B cell (primary cell): ENCODE measurements around the gene PPT1. TPM values are rescaled to one million over a fixed set of nuclear protein-coding genes. Genes with fewer than 3 reads are reported as not detected.

Experiments used
- ATAC-seq: fragments of 200-7000 bp; cut with Tn5 transposase; one replicate; pipeline ENCODE4 v1.10.0; 2021; ENCODE audit warnings: low read depth, mild to moderate bottlenecking, moderate number of reproducible peaks, moderate library complexity
- CTCF ChIA-PET: fragments of 350-600 bp; sonication (Branson Sonifier 250); formaldehyde crosslinking; loops from one replicate; lab custom pipeline; 2021; ENCODE audit warnings: antibody characterized with exemption, inconsistent platforms; lab: Charles Lee
- POLR2A ChIA-PET: fragments of 350-600 bp; sonication (Branson Sonifier 250); formaldehyde crosslinking; loops from one replicate; lab custom pipeline; 2021; ENCODE audit warnings: antibody characterized with exemption; lab: Charles Lee
- DNase-seq: peaks from one replicate; pipeline ENCODE4 v3.0.0; 2013
- H2AFZ ChIP-seq: 2 replicates; pipeline ENCODE4 v1.6.1; 2012; ENCODE audit warnings: mild to moderate bottlenecking, low read depth, low read length; ENCODE audit not compliant: insufficient read depth, poor library complexity, severe bottlenecking
- H3K27ac ChIP-seq, 2 donors: 1 replicate in 1 of 2; 2 replicates in 1 of 2; pipeline ENCODE4 v1.5.1; 2012 to 2013; ENCODE audit warnings: low read length in 2 of 2, mild to moderate bottlenecking in 2 of 2, moderate library complexity in 1 of 2
- H3K27me3 ChIP-seq, 4 experiments: fragments of 200-600 bp in 1 of 4; sonication (generic) in 1 of 4; replicated peaks in 1 of 4; 1 replicate in 2 of 4; 2 replicates in 2 of 4; pipeline versions ENCODE4 v1.6.1 to v1.7.0; 2013 to 2016; ENCODE audit warnings: low read length in 3 of 4, mild to moderate bottlenecking in 2 of 4, mixed read lengths in 1 of 4, moderate library complexity in 1 of 4; ENCODE audit not compliant: insufficient read depth in 4 of 4, control insufficient read depth in 3 of 4; ENCODE audit errors: control extremely low read depth in 1 of 4
- H3K36me3 ChIP-seq, 2 experiments: replicated peaks in 1 of 2; 1 replicate in 1 of 2; 2 replicates in 1 of 2; pipeline versions ENCODE4 v1.6.1 to v1.7.1; 2013; ENCODE audit warnings: low read length in 1 of 2; ENCODE audit not compliant: insufficient read depth in 2 of 2, control insufficient read depth in 1 of 2; ENCODE audit errors: control extremely low read depth in 1 of 2, extremely low read depth in 1 of 2
- H3K4me1 ChIP-seq, 2 donors: fragments of 200-600 bp in 1 of 2; sonication (generic) in 1 of 2; 1 replicate in 1 of 2; 2 replicates in 1 of 2; pipeline versions ENCODE4 v1.5.1 to v1.6.1; 2013 to 2017; ENCODE audit warnings: low read length in 2 of 2; ENCODE audit not compliant: control insufficient read depth in 2 of 2, insufficient read depth in 2 of 2
- H3K4me2 ChIP-seq: replicated peaks from 2 replicates; pipeline ENCODE3; 2012; ENCODE audit warnings: mild to moderate bottlenecking, low read depth, low read length; ENCODE audit not compliant: poor library complexity, severe bottlenecking
- H3K4me3 ChIP-seq, 5 experiments: fragments of 200-600 bp in 1 of 5; sonication (generic) in 1 of 5; 1 replicate in 3 of 5; 2 replicates in 2 of 5; pipeline versions ENCODE4 v1.5.1 to v1.7.0; 2011 to 2016; ENCODE audit warnings: low read length in 4 of 5, mild to moderate bottlenecking in 4 of 5, low read depth in 2 of 5, control low read depth in 1 of 5, moderate library complexity in 1 of 5; ENCODE audit not compliant: insufficient read depth in 1 of 5; ENCODE audit errors: control extremely low read depth in 1 of 5, extremely low read depth in 1 of 5
- H3K79me2 ChIP-seq: fragments of 200-600 bp; sonication (generic); one replicate; pipeline ENCODE4 v1.6.0; 2016; ENCODE audit warnings: low read length; ENCODE audit not compliant: control insufficient read depth, insufficient read depth
- H3K9ac ChIP-seq: fragments of 200-600 bp; sonication (generic); 2 replicates; pipeline ENCODE4 v1.6.1; 2017; ENCODE audit warnings: mild to moderate bottlenecking, low read length, moderate library complexity
- H3K9me3 ChIP-seq, 3 donors: one replicate each; pipeline versions ENCODE4 v1.6.1 to v1.7.1; 2013; ENCODE audit warnings: low read length in 2 of 3; ENCODE audit not compliant: control insufficient read depth in 2 of 3, insufficient read depth in 1 of 3; ENCODE audit errors: control extremely low read depth in 1 of 3
- H4K20me1 ChIP-seq: 2 replicates; pipeline ENCODE4 v1.6.0; 2012; ENCODE audit warnings: mild to moderate bottlenecking, low read length; ENCODE audit not compliant: insufficient read depth, control insufficient read depth, poor library complexity, severe bottlenecking
- H3K27ac Mint-ChIP-seq: one replicate; pipeline ENCODE4 v1.8.0; 2021; ENCODE audit warnings: mixed read lengths
- H3K27me3 Mint-ChIP-seq: one replicate; pipeline ENCODE4 v1.8.0; 2021; ENCODE audit warnings: mixed read lengths
- H3K4me1 Mint-ChIP-seq: one replicate; pipeline ENCODE4 v1.8.0; 2021; ENCODE audit warnings: mixed read lengths
- H3K4me3 Mint-ChIP-seq: one replicate; pipeline ENCODE4 v1.8.0; 2021; ENCODE audit warnings: mixed read lengths
- H3K9me3 Mint-ChIP-seq: one replicate; pipeline ENCODE4 v1.8.0; 2022; ENCODE audit warnings: mixed read lengths; ENCODE audit not compliant: insufficient read depth
- EZH2 ChIP-seq: IDR thresholded peaks from 2 replicates; pipeline ENCODE4 v1.6.1; 2012; ENCODE audit warnings: borderline replicate concordance, low read depth, mild to moderate bottlenecking, moderate library complexity, low read length; ENCODE audit not compliant: insufficient read depth, poor library complexity, severe bottlenecking
- WGBS: methylation state at CpG from one replicate; pipeline ENCODE4 v1.1.5; 2013; ENCODE audit warnings: missing lambda C conversion rate; ENCODE audit not compliant: insufficient coverage; 5-methylcytosine and 5-hydroxymethylcytosine counted together
- intact Hi-C: fragments of 100-400 bp; cut with micrococcal nuclease; formaldehyde crosslinking; loops from one replicate; pipeline ENCODE4 v1.10.0; 2022
- polyA plus RNA-seq: library from polyadenylated mRNA; depleted of rRNA; stranded (reverse); fragments of >200 nt; gene quantifications from 2 replicates; pipeline ENCODE4 v1.2.3, GENCODE V29; 2012
- total RNA-seq, 2 donors: library from RNA; stranded (reverse); fragments of 120-200 nt in 1 of 2; gene quantifications; 1 replicate in 1 of 2; 2 replicates in 1 of 2; pipeline versions ENCODE4 v1.2.3 to v1.2.4, GENCODE V29; 2013 to 2022
- TF ChIP-seq, protein P1 (sequence below): fragments of 200-600 bp; IDR thresholded peaks from one replicate; pipeline ENCODE4 v1.8.0; 2022; ENCODE audit warnings: antibody characterized with exemption, mild to moderate bottlenecking

Gene PPT1
- total and polyA plus RNA-seq, 2 donors (not counting 1 experiment from before 2014, with no cell fraction given): 10.4 to 38.2 TPM

DNA sequence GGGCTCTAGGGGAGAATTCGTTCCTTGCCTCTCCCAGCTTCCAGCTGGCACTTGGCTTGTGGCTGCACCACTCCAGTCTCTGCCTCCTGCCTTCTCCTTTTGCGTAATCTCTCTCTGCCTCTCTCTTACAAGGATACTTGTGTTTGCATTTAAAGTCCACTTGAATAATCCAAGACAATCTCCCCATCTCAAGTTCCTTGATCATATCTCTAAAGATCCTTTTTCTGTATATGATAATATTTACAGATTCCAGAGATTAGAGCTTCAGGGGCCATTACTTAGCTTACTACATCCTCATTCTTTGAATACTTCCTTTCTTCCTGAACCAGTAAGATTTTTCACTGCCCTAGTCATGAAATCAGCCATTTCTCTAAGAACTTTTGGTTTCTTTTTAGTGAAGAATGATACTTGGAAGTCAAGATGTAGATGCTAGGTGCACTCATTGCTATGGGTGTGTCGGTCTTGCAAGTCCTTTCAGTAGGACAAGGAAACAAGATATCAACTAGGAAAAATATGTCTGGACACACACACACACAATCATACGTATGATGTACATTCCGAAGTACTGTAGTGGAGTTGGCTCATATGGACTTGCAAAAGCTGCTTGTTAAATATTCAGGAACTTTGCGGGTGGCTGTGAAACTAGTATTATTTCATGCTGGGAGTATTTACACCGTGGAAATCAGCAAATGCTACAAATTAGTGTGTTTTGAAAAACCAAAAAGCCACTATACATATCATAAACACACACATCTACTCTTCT is 43.3 kb upstream of the PPT1 start:
- CTCF ChIA-PET: interaction anchor here (0.6 to 7.0 kb wide), 4 partner anchors 198 to 728 kb away, joined by 3 to 252 read pairs (median 3); no protein-coding TSS in a partner anchor
- DNase-seq (no peak), ATAC-seq (no peak)
- intact Hi-C loops: loop anchor here (5.0 kb wide), 1 partner anchor 712 kb away; no protein-coding TSS in a partner anchor
- WGBS: 90% methylated on average over 2 of the region's 7 CpGs
- Histone ChIP-seq H3K4me2 (no peak overlapping the region), H3K36me3 (no peaks in the 10 kb centered on the region), H3K27ac (no peak overlapping the region), H3K9me3 (no peaks in the 10 kb centered on the region), H3K9ac (no peak overlapping the region), H4K20me1 (no peaks in the 10 kb centered on the region), H3K79me2 (no peaks in the 10 kb centered on the region), H2AFZ (no peak overlapping the region), H3K4me1 (peaks cover 3 to 6% of the 10 kb centered on the region in 2 donors), H3K27me3 (peaks cover 0 to 8% (median under 1%) of the 10 kb centered on the region in 4 experiments), H3K4me3 (no peak overlapping the region)
- Mint-ChIP-seq H3K27ac (no peak overlapping the region), H3K4me3 (no peak overlapping the region), H3K4me1 (peaks cover 7% of the 10 kb centered on the region), H3K9me3 (no peaks in the 10 kb centered on the region), H3K27me3 (peaks cover 18% of the 10 kb centered on the region)
- TF ChIP-seq EZH2: no peak
- TF ChIP-seq, protein P1, sequence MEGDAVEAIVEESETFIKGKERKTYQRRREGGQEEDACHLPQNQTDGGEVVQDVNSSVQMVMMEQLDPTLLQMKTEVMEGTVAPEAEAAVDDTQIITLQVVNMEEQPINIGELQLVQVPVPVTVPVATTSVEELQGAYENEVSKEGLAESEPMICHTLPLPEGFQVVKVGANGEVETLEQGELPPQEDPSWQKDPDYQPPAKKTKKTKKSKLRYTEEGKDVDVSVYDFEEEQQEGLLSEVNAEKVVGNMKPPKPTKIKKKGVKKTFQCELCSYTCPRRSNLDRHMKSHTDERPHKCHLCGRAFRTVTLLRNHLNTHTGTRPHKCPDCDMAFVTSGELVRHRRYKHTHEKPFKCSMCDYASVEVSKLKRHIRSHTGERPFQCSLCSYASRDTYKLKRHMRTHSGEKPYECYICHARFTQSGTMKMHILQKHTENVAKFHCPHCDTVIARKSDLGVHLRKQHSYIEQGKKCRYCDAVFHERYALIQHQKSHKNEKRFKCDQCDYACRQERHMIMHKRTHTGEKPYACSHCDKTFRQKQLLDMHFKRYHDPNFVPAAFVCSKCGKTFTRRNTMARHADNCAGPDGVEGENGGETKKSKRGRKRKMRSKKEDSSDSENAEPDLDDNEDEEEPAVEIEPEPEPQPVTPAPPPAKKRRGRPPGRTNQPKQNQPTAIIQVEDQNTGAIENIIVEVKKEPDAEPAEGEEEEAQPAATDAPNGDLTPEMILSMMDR: no peak
- POLR2A ChIA-PET: no interaction called here

DNA sequence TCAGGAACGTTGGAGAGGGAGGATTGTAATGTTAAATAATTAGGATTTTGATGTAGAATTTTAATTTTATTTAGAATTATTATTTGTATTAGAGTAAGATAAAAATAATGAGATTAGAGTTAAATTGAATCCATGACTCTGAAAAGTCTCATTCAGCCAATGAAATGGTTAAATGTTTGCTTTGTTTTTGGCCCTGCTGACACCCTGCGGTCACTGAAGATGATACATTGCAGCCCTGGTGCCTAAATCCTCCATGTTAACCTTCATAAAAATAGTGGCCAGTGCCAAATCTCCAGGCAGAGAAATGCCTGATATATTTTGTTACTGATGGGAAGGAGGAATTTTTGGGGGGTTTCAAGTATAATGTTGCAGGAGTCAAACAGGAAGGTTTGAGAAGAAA is 36.8 kb upstream of the PPT1 start:
- H3K4me3 ChIP-seq: no peak overlapping the region
- H3K4me1 ChIP-seq: no peaks in the 10 kb centered on the region
- TF ChIP-seq, protein P1: no peak
- TF ChIP-seq EZH2: no peak
- Mint-ChIP-seq H3K27ac (no peak overlapping the region), H3K4me3 (no peak overlapping the region), H3K27me3 (peaks cover 12% of the 10 kb centered on the region), H3K4me1 (no peaks in the 10 kb centered on the region), H3K9me3 (peaks cover 6% of the 10 kb centered on the region)
- ATAC-seq (no peak), DNase-seq (no peak)
- intact Hi-C loops: no loop called here
- no peaks in the 10 kb centered on the region for H4K20me1 ChIP-seq
- CTCF ChIA-PET: no interaction called here
- H3K27ac ChIP-seq: no peak overlapping the region
- no peaks in the 10 kb centered on the region for H3K36me3 ChIP-seq
- H3K4me2 ChIP-seq: no peak overlapping the region
- peaks cover 3 to 7% (median 3%) of the 10 kb centered on the region in 3 donors for H3K9me3 ChIP-seq
- POLR2A ChIA-PET: interaction anchor here (0.6 kb wide), 1 partner anchor 266 kb away, joined by 3 read pairs; no protein-coding TSS in a partner anchor
- H3K79me2 ChIP-seq: no peaks in the 10 kb centered on the region
- no CpG with 5 or more reads among the region's 2 CpGs for WGBS
- H3K27me3 ChIP-seq: peaks cover 0 to 9% (median 0%) of the 10 kb centered on the region in 4 experiments
- H2AFZ ChIP-seq: no peak overlapping the region
- no peak overlapping the region for H3K9ac ChIP-seq
